ENCODE measurements around the gene PGAP1.

The PGAP1 gene

GRCh38 chr2:196884368-196884767 is 42.1 kb downstream of the PGAP1 start:
- no peak for DNase-seq

GRCh38 chr2:196876364-196876763 is 50.1 kb downstream of the PGAP1 start:
- no peak for DNase-seq

GRCh38 chr2:196875414-196875813 is 51.1 kb downstream of the PGAP1 start:
- no peak for DNase-seq

- no peak for DNase-seq
These were observed 53.0 kb downstream of the PGAP1 start for GRCh38 chr2:196873511-196873910.

GRCh38 chr2:196854629-196855028 is 71.9 kb downstream of the PGAP1 start:
- DNase-seq: no peak

- no peak for DNase-seq
These were observed 73.0 kb downstream of the PGAP1 start for GRCh38 chr2:196853301-196854087.

- DNase-seq: no peak
These were observed 75.4 kb downstream of the PGAP1 start for GRCh38 chr2:196851088-196851487.

GRCh38 chr2:196849895-196850294 is 76.6 kb downstream of the PGAP1 start:
- DNase-seq: no peak

- DNase-seq: no peak
These were observed 80.2 kb downstream of the PGAP1 start for GRCh38 chr2:196846295-196846694.

- no peak for DNase-seq
These were observed 81.1 kb downstream of the PGAP1 start for GRCh38 chr2:196845371-196845770.

- DNase-seq: no peak
These were observed 86.3 kb downstream of the PGAP1 start for GRCh38 chr2:196840171-196840570.

GRCh38 chr2:196839574-196839973 is 86.9 kb downstream of the PGAP1 start:
- DNase-seq: no peak

- no peak for DNase-seq
These were observed 90.1 kb downstream of the PGAP1 start for GRCh38 chr2:196836440-196836839.

- DNase-seq: no peak
These were observed 95.8 kb downstream of the PGAP1 start for GRCh38 chr2:196830701-196831100.

- no peak for DNase-seq
These were observed 99.2 kb downstream of the PGAP1 start for GRCh38 chr2:196827356-196827755.

- DNase-seq: no peak
These were observed 102.6 kb downstream of the PGAP1 start for GRCh38 chr2:196823750-196824522.

GRCh38 chr2:196821195-196821594 is 105.3 kb downstream of the PGAP1 start:
- no peak for DNase-seq

- DNase-seq: no peak
These were observed 117.2 kb downstream of the PGAP1 start, which contains the start of gene C2orf66 for GRCh38 chr2:196809260-196809659. Gene C2orf66, minus strand, starts transcription at chr2:196809355. Its CDS starts 19 bp downstream, at chr2:196809336.

- no peak for DNase-seq
These were observed 118.3 kb downstream of the PGAP1 start for GRCh38 chr2:196808083-196808665.

- no peak for DNase-seq
These were observed 122.1 kb downstream of the PGAP1 start for GRCh38 chr2:196804381-196804780.

GRCh38 chr2:196802401-196802800 is 124.1 kb downstream of the PGAP1 start:
- DNase-seq: no peak

GRCh38 chr2:196801674-196802261 is 124.7 kb downstream of the PGAP1 start:
- no peak for DNase-seq

GRCh38 chr2:196798980-196799379 is 127.5 kb downstream of the PGAP1 start:
- DNase-seq: no peak

All from activated CD4-positive, alpha-beta T cell treated with anti-CD3 and anti-CD28 coated beads for 48 hours (primary cell).